Panc1 (cell line): ENCODE results near the gene WIPF2. TPM values are rescaled to one million over a fixed set of nuclear protein-coding genes. Genes with fewer than 3 reads are reported as not detected.

ENCODE experiments used
- ATAC-seq: fragments of 200-7000 bp; cut with Tn5 transposase; 2 replicates; pipeline ENCODE4 v1.9.1; 2020; ENCODE audit warnings: mild to moderate bottlenecking, moderate library complexity
- BruUV-seq: library from RNA; stranded (reverse); fragments of 400-500 nt; replicated peaks from 2 replicates; lab custom pipeline; 2021; lab: Mats Ljungman, UMichigan
- CTCF ChIA-PET: fragments of 300-600 bp; sonication (Branson Sonifier 250); formaldehyde crosslinking; loops from one replicate; lab custom pipeline; 2022; ENCODE audit warnings: antibody characterized with exemption; lab: Charles Lee
- POLR2A ChIA-PET: fragments of 300-600 bp; sonication (Branson Sonifier 250); formaldehyde crosslinking; loops from one replicate; lab custom pipeline; 2022; ENCODE audit warnings: antibody characterized with exemption; lab: Charles Lee
- DNase-seq: peaks from one replicate; pipeline ENCODE4 v3.0.0-alpha.2; 2010; ENCODE audit warnings: low read depth, low spot score
- H3K27ac ChIP-seq: 2 replicates; pipeline ENCODE4 v1.5.1; 2011; ENCODE audit warnings: mild to moderate bottlenecking, low read length, inconsistent platforms
- H3K27me3 ChIP-seq: fragments of 200-500 bp; sonication (Bioruptor generic); 2 replicates; pipeline ENCODE4 v1.6.0; 2014; ENCODE audit warnings: low read length, inconsistent platforms; ENCODE audit not compliant: control insufficient read depth, insufficient read depth
- H3K36me3 ChIP-seq: fragments of 200-500 bp; sonication (Bioruptor generic); 2 replicates; pipeline ENCODE4 v1.5.1; 2014; ENCODE audit warnings: inconsistent platforms, mild to moderate bottlenecking, low read length, moderate library complexity; ENCODE audit not compliant: control insufficient read depth, insufficient read depth
- H3K4me1 ChIP-seq: 2 replicates; pipeline ENCODE4 v1.5.1; 2011; ENCODE audit warnings: inconsistent platforms, mild to moderate bottlenecking, low read length, moderate library complexity; ENCODE audit not compliant: control insufficient read depth, insufficient read depth
- H3K4me3 ChIP-seq, 2 experiments: 2 replicates each; pipeline ENCODE4 v1.5.1; 2011 to 2012; ENCODE audit warnings: low read depth in 2 of 2, low read length in 2 of 2, mild to moderate bottlenecking in 2 of 2, inconsistent platforms in 1 of 2, moderate library complexity in 1 of 2
- H3K9me3 ChIP-seq: fragments of 200-500 bp; sonication (Bioruptor generic); 2 replicates; pipeline ENCODE4 v1.5.1; 2014; ENCODE audit warnings: low read depth, mild to moderate bottlenecking, inconsistent platforms, low read length, moderate library complexity; ENCODE audit not compliant: control insufficient read depth, insufficient read depth
- POLR2AphosphoS5 ChIP-seq: IDR thresholded peaks from 2 replicates; pipeline ENCODE4 v1.6.1; 2012; ENCODE audit warnings: mild to moderate bottlenecking, low read depth, low read length, moderate library complexity
- SIN3A ChIP-seq: IDR thresholded peaks from 2 replicates; pipeline ENCODE4 v1.6.1; 2012; ENCODE audit warnings: low read depth, mild to moderate bottlenecking, low read length, moderate library complexity, borderline replicate concordance; ENCODE audit not compliant: insufficient read depth
- TCF7L2 ChIP-seq: IDR thresholded peaks from 2 replicates; pipeline ENCODE4 v1.6.1; 2011; ENCODE audit warnings: mild to moderate bottlenecking, low read depth, low read length, inconsistent platforms
- in situ Hi-C: cut with HindIII; loops from 2 replicates; pipeline ENCODE4 v1.10.0; 2016; ENCODE audit warnings: low sequenced_read_pairs, low pct_unique_long_range_greater_than_20kb
- intact Hi-C: fragments of 100-400 bp; cut with micrococcal nuclease; formaldehyde crosslinking; loops from one replicate; pipeline ENCODE4 v1.10.0; 2022; ENCODE audit not compliant: unreplicated experiment
- total RNA-seq: library from RNA; stranded (reverse); gene quantifications from one replicate; pipeline ENCODE4 v1.2.1, GENCODE V29; 2021; ENCODE audit not compliant: unreplicated experiment
- TF ChIP-seq, protein P1 (sequence below): fragments of 450-650 bp; IDR thresholded peaks from 2 replicates; pipeline ENCODE4 v1.5.1; 2017; ENCODE audit warnings: mild to moderate bottlenecking
- TF ChIP-seq, protein P2 (sequence below), 2 experiments: IDR thresholded peaks; 2 replicates each; pipeline ENCODE4 v1.6.1; 2011 to 2012; ENCODE audit warnings: low read depth in 2 of 2, control low read depth in 1 of 2, low read length in 1 of 2, mild to moderate bottlenecking in 1 of 2, moderate library complexity in 1 of 2; ENCODE audit not compliant: insufficient read depth in 1 of 2

The WIPF2 gene
- total RNA-seq, 1 experiment from 2014 or later, result 45.9 TPM

GRCh38 chr17:40243761-40244160, 24.7 kb downstream of the WIPF2 start:
- intact Hi-C loops, result no loop called here
- ChIA-PET POLR2A (interaction anchor here (0.7 kb wide), 1 partner anchor 45 kb away, joined by 12 read pairs; no protein-coding TSS in a partner anchor), CTCF (interaction anchor here (0.6 kb wide), 2 partner anchors 42 to 225 kb away, joined by 4 to 10 read pairs; no protein-coding TSS in a partner anchor)
- no peaks in the 10 kb centered on the region for H3K9me3 ChIP-seq
- no peaks in the 10 kb centered on the region for H3K4me1 ChIP-seq
- no peak overlapping the region for H3K4me3 ChIP-seq
- H3K27me3 ChIP-seq, result no peaks in the 10 kb centered on the region
- no peak for ATAC-seq
- no peak overlapping the region for H3K27ac ChIP-seq
- in situ Hi-C loops, result no loop called here
- BruUV-seq, result no TSS peak
- DNase-seq, result no peak
- no peaks in the 10 kb centered on the region for H3K36me3 ChIP-seq
- TF ChIP-seq TCF7L2, result no peak
- TF ChIP-seq, protein P1, sequence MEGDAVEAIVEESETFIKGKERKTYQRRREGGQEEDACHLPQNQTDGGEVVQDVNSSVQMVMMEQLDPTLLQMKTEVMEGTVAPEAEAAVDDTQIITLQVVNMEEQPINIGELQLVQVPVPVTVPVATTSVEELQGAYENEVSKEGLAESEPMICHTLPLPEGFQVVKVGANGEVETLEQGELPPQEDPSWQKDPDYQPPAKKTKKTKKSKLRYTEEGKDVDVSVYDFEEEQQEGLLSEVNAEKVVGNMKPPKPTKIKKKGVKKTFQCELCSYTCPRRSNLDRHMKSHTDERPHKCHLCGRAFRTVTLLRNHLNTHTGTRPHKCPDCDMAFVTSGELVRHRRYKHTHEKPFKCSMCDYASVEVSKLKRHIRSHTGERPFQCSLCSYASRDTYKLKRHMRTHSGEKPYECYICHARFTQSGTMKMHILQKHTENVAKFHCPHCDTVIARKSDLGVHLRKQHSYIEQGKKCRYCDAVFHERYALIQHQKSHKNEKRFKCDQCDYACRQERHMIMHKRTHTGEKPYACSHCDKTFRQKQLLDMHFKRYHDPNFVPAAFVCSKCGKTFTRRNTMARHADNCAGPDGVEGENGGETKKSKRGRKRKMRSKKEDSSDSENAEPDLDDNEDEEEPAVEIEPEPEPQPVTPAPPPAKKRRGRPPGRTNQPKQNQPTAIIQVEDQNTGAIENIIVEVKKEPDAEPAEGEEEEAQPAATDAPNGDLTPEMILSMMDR, result no peak
- no peak for TF ChIP-seq SIN3A
- TF ChIP-seq POLR2AphosphoS5, result no peak
- TF ChIP-seq, protein P2, sequence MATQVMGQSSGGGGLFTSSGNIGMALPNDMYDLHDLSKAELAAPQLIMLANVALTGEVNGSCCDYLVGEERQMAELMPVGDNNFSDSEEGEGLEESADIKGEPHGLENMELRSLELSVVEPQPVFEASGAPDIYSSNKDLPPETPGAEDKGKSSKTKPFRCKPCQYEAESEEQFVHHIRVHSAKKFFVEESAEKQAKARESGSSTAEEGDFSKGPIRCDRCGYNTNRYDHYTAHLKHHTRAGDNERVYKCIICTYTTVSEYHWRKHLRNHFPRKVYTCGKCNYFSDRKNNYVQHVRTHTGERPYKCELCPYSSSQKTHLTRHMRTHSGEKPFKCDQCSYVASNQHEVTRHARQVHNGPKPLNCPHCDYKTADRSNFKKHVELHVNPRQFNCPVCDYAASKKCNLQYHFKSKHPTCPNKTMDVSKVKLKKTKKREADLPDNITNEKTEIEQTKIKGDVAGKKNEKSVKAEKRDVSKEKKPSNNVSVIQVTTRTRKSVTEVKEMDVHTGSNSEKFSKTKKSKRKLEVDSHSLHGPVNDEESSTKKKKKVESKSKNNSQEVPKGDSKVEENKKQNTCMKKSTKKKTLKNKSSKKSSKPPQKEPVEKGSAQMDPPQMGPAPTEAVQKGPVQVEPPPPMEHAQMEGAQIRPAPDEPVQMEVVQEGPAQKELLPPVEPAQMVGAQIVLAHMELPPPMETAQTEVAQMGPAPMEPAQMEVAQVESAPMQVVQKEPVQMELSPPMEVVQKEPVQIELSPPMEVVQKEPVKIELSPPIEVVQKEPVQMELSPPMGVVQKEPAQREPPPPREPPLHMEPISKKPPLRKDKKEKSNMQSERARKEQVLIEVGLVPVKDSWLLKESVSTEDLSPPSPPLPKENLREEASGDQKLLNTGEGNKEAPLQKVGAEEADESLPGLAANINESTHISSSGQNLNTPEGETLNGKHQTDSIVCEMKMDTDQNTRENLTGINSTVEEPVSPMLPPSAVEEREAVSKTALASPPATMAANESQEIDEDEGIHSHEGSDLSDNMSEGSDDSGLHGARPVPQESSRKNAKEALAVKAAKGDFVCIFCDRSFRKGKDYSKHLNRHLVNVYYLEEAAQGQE (IDR thresholded peaks at IDR 0.05; ENCODE audit: insufficient read depth in 1 of 2, low read depth in 2 of 2, low read length in 1 of 2), result no peak

- no peak overlapping the region for H3K27ac ChIP-seq
- no peaks in the 10 kb centered on the region for H3K4me1 ChIP-seq
- TF ChIP-seq, protein P2 (IDR thresholded peaks at IDR 0.05; ENCODE audit: insufficient read depth in 1 of 2, low read depth in 2 of 2, low read length in 1 of 2), result no peak
- TF ChIP-seq, protein P1, result no peak
- TF ChIP-seq TCF7L2 (no peak), POLR2AphosphoS5 (no peak), SIN3A (no peak)
- H3K27me3 ChIP-seq, result no peaks in the 10 kb centered on the region
- no peak for ATAC-seq
- H3K36me3 ChIP-seq, result no peaks in the 10 kb centered on the region
- in situ Hi-C loops (no loop called here), intact Hi-C loops (no loop called here)
- no peak for DNase-seq
- ChIA-PET POLR2A (interaction anchor here (0.7 kb wide), 1 partner anchor 44 kb away, joined by 12 read pairs; no protein-coding TSS in a partner anchor), CTCF (interaction anchor here (0.6 kb wide), 1 partner anchor 42 kb away, joined by 10 read pairs; no protein-coding TSS in a partner anchor)
- no TSS peak for BruUV-seq
- H3K9me3 ChIP-seq, result no peaks in the 10 kb centered on the region
- no peak overlapping the region for H3K4me3 ChIP-seq
Observed at GRCh38 chr17:40244255-40244654, 25.2 kb downstream of the WIPF2 start.
